Left lung (tissue), 10 donors: ENCODE measurements around the gene CBL. TPM values are rescaled to one million over a fixed set of nuclear protein-coding genes. Genes with fewer than 3 reads are reported as not detected.

Experiments
- ATAC-seq: fragments of 200-7000 bp; cut with Tn5 transposase; one replicate; pipeline ENCODE4 v1.9.1; 2020; ENCODE audit warnings: moderate library complexity
- DNase-seq, 4 donors: peaks; one replicate each; pipeline ENCODE4 v3.0.0-alpha.2; 2013 to 2020
- H3K27ac ChIP-seq, 2 donors: fragments of 200-600 bp; sonication (generic) in 1 of 2; one replicate each; pipeline versions ENCODE4 v1.5.0 to v1.8.0; 2020 to 2021
- H3K27me3 ChIP-seq, 2 donors: fragments of 200-600 bp; sonication (generic) in 1 of 2; one replicate each; pipeline versions ENCODE4 v1.5.0 to v1.8.0; 2020 to 2021
- H3K36me3 ChIP-seq, 2 donors: fragments of 200-600 bp; sonication (generic) in 1 of 2; one replicate each; pipeline versions ENCODE4 v1.5.0 to v1.8.0; 2020 to 2021
- H3K4me1 ChIP-seq, 2 donors: fragments of 200-600 bp; one replicate each; pipeline ENCODE4 v1.8.0; 2021
- H3K4me3 ChIP-seq, 2 donors: fragments of 200-600 bp; sonication (generic) in 1 of 2; one replicate each; pipeline versions ENCODE4 v1.5.0 to v1.8.0; 2020 to 2021; ENCODE audit warnings: mild to moderate bottlenecking in 1 of 2
- H3K9me3 ChIP-seq, 2 donors: fragments of 200-600 bp; sonication (generic) in 1 of 2; one replicate each; pipeline versions ENCODE4 v1.5.0 to v1.8.0; 2020 to 2021
- intact Hi-C, 2 donors: fragments of 100-400 bp; cut with DNase I; formaldehyde crosslinking; loops; one replicate each; pipeline versions ENCODE4 v1.11.2 to v1.14.2; 2022
- polyA plus RNA-seq, 6 donors: library from polyadenylated mRNA; unstranded; fragments of 120-200 nt; gene quantifications; one replicate each; pipeline ENCODE4 v1.2.1, GENCODE V29; 2013; ENCODE audit not compliant: insufficient read length in 6 of 6
- total RNA-seq, 2 donors: library from RNA; stranded (reverse); fragmentation: NEBNext Ultra II Directional; extraction: Animal tissue kit (Norgen Biotek cat#: 25700); gene quantifications; one replicate each; pipeline ENCODE4 v1.2.1, GENCODE V29; 2021
- TF ChIP-seq, protein P1 (sequence below), 2 donors: fragments of 200-600 bp; sonication (generic) in 1 of 2; IDR thresholded peaks; one replicate each; pipeline versions ENCODE4 v1.5.0 to v1.8.0; 2021; ENCODE audit warnings: antibody characterized with exemption in 2 of 2
- donor health status: DM: no; HTN: yes; CAD: no.
- donor health status: DM: no; HTN: no; CAD: no.

Gene CBL
- total and polyA plus RNA-seq, 8 donors: 18.9 to 36.6 (median 22.1) TPM

DNA sequence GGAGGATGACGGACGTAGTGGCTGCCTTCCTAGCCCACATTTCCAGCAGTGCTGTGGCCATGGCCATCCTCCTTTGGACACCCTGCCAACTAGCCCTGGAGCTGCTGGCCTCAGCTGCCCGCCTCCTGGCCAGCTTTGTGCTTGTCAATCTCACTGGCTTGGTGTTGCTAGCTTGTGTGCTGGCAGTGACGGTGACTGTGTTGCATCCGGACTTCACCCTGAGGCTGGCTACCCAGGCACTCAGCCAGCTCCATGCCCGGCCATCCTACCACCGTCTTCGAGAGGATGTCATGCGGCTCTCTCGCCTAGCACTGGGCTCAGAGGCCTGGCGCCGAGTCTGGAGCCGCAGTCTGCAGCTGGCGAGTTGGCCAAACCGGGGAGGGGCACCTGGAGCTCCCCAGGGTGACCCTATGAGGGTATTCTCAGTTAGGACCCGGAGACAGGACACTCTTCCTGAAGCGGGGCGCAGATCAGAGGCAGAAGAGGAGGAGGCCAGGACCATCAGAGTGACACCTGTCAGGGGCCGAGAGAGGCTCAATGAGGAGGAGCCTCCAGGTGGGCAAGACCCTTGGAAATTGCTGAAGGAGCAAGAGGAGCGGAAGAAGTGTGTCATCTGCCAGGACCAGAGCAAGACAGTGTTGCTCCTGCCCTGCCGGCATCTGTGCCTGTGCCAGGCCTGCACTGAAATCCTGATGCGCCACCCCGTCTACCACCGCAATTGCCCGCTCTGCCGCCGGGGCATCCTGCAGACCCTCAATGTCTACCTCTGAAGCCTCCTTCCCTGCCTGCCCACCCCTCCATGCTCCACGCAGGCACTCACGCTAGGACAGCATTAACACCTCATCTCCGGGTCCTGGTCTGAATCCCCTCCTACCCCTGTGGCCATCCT is 129.8 kb downstream of the CBL start:
- TF ChIP-seq, protein P1, sequence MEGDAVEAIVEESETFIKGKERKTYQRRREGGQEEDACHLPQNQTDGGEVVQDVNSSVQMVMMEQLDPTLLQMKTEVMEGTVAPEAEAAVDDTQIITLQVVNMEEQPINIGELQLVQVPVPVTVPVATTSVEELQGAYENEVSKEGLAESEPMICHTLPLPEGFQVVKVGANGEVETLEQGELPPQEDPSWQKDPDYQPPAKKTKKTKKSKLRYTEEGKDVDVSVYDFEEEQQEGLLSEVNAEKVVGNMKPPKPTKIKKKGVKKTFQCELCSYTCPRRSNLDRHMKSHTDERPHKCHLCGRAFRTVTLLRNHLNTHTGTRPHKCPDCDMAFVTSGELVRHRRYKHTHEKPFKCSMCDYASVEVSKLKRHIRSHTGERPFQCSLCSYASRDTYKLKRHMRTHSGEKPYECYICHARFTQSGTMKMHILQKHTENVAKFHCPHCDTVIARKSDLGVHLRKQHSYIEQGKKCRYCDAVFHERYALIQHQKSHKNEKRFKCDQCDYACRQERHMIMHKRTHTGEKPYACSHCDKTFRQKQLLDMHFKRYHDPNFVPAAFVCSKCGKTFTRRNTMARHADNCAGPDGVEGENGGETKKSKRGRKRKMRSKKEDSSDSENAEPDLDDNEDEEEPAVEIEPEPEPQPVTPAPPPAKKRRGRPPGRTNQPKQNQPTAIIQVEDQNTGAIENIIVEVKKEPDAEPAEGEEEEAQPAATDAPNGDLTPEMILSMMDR (IDR thresholded peaks at IDR 0.05): no peak
- peaks cover 0 to 5% of the 10 kb centered on the region in 2 donors for H3K36me3 ChIP-seq
- no peak overlapping the region for H3K27ac ChIP-seq
- peak overlapping the region in 1 of 2 donors; percentile 90 for H3K4me3 ChIP-seq
- peaks cover 14 to 61% of the 10 kb centered on the region in 2 donors for H3K4me1 ChIP-seq
- intact Hi-C loops: no loop called here
- H3K27me3 ChIP-seq: peaks cover 7 to 26% of the 10 kb centered on the region in 2 donors
- ATAC-seq (no peak), DNase-seq (no peak)
- no peaks in the 10 kb centered on the region for H3K9me3 ChIP-seq

DNA sequence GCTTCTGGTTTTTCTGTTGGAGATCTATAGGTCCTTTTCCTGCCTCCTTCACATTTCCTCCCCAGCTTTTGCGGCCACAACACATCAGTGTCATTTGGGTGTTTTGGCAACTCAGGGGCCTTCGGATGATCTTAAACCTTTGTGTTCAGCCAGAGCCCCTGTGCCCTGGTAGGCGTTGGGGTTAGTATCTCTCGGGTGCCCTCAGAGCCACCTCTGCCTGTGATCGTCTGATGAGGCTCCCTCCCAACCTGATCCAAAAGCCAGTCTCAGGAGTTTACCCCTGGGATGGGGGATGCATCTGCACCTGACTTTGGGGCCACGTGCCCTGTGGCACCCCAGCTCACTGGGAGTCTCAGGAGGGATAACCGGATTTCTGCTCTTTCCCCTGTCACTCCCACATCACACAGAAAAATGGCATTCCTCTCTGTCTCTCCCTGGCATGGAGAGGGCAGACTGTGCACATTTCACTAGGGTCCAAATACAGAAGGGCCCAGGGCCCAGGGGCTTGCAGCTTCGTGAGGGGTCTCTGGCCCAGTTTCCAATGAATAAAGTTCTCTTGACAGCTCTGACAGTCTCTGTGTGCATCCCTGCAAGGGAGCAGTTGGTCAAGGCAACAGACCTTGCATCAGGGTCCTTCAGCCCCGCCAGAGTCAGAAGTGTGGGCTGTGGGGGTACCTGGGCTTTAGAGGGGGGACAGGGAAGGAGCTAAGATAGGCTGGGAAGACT is 130.8 kb downstream of the CBL start:
- H3K27ac ChIP-seq: no peak overlapping the region
- H3K27me3 ChIP-seq: peaks cover 7 to 36% of the 10 kb centered on the region in 2 donors
- H3K36me3 ChIP-seq: peaks cover 0 to 5% of the 10 kb centered on the region in 2 donors
- ATAC-seq (no peak), DNase-seq (no peak)
- TF ChIP-seq, protein P1 (IDR thresholded peaks at IDR 0.05): no peak
- H3K4me1 ChIP-seq: peaks cover 21 to 69% of the 10 kb centered on the region in 2 donors
- H3K4me3 ChIP-seq: no peak overlapping the region
- no peaks in the 10 kb centered on the region for H3K9me3 ChIP-seq
- intact Hi-C loops: no loop called here

DNA sequence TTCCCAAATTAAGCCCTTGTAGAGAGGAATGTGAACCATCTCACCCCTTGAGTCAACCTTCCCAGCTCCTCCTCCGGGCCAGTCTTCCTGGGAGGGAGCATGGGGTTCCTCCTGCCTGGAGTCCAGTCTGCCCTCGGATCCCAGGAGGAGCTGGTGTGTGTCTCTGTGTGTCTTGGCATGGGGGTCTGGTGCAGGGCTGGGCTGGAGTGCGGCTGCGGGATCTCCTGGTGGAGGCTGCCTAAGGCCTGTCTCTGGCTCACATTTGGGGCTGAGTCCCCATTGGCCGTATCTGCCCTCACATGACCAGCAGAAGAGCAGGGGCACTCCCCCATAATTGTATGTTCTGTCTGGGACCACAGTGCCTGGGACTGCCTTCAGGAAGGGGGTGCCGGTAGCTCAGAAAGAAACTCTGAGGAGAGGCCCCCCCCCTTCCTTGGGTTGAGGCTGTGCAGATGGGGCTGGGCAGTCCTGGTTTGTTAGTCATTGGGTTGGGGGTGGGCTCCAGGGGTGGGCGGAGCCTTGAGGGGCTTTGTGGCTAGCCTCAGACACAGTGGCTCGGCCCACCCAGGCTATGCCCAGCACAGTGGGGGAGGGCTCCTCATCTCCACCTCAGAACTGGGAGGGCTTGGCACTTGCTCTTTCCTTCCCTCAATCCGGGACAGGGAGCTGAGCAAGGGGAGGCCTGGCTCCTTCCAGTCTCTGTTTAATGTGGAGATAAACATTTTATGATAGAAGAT is 131.6 kb downstream of the CBL start:
- H3K4me1 ChIP-seq: peaks cover 21 to 69% of the 10 kb centered on the region in 2 donors
- peak overlapping the region; percentile 29 to 48 for H3K27ac ChIP-seq
- ATAC-seq (no peak), DNase-seq (peak in 2 of 4 donors; percentile 48 to 80)
- H3K36me3 ChIP-seq: peaks cover 0 to 5% of the 10 kb centered on the region in 2 donors
- TF ChIP-seq, protein P1 (IDR thresholded peaks at IDR 0.05): no peak
- intact Hi-C loops: no loop called here
- no peaks in the 10 kb centered on the region for H3K9me3 ChIP-seq
- peaks cover 7 to 44% of the 10 kb centered on the region in 2 donors for H3K27me3 ChIP-seq
- H3K4me3 ChIP-seq: no peak overlapping the region

DNA sequence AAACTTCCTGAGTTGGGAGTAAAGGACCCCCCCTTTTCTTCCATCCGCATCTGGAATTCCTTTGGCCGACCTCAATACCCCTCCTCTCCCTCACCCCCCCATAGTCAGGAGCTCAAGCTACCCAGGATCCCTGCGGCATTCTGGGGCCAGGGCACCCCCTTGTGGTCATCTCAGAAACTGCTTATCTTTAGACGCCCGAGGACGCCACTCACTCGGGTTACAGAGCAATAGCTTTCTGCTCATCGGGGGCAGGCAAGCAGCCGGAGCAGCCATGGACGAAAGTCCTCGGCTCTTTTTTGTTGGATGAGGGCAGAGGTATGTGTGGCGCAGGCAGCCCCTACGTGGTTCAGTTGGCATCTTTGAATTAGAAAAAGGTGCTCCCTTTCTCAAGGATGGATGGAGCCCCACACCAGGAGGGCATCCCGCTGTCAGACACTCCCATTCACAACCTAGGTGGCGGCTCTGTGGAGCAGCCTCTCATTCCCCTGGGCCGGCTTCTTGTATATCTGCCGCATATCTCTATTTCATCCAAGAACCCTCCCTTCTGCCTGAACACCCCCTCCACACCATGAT is 132.3 kb downstream of the CBL start:
- no peaks in the 10 kb centered on the region for H3K9me3 ChIP-seq
- peaks cover 7 to 51% of the 10 kb centered on the region in 2 donors for H3K27me3 ChIP-seq
- peak overlapping the region in 1 of 2 donors; percentile 39 for H3K27ac ChIP-seq
- TF ChIP-seq, protein P1 (IDR thresholded peaks at IDR 0.05): peak; percentile 68 to 74
- H3K36me3 ChIP-seq: peaks cover 0 to 5% of the 10 kb centered on the region in 2 donors
- H3K4me3 ChIP-seq: peak overlapping the region in 1 of 2 donors; percentile 51
- DNase-seq (peak in 2 of 4 donors; percentile 78 to 89), ATAC-seq (peak; percentile 34)
- peaks cover 21 to 69% of the 10 kb centered on the region in 2 donors for H3K4me1 ChIP-seq
- intact Hi-C loops: no loop called here
